Stimulated activated CD8-positive, alpha-beta memory T cell treated with anti-CD3 and anti-CD28 coated beads, Interleukin-7, amount 100 ng/mL, for 24 hours (primary cell): ENCODE data around the gene CERKL.

Experiments used
- DNase-seq: peaks from one replicate; pipeline ENCODE4 v3.0.0-alpha.2; 2020; ENCODE audit warnings: low read depth

The CERKL gene

DNA sequence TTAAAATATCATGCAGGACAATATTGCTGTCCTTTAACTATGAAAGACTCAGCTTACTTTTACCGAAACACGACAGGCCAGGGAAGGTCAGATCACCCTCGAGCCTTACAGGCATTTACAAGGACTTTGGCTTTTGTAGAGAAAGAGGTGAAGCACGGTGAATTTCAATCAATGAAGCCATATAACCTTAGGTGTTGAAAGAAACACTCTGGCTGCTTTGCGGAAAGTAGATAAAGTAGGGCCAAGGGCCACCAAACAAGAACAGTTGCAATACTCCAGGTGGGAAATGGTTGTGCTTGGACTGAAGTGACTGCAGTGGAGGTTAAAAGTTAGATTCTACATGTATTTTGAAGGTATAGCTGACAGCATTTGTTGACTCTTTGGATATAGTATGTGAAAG lies 80.5 kb downstream of the CERKL start:
- DNase-seq, result no peak

DNA sequence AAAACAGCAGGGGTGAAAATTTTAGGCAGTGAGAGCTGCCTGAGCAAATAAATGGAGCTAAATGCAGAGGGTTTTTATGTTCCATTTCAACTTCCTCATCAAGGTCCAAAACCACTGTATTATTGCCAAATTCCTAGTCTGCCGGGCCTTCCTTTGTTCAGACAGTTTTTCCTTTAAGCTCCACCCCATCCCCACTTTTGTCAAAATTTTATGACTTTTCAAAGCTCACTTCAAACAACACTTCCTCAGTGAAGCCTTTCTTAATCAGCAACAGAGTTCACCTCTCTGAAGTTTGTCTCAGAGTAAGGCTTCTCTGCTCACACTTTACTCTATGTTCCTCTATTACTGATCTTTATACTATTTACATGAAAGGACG lies 81.3 kb downstream of the CERKL start:
- no peak for DNase-seq

DNA sequence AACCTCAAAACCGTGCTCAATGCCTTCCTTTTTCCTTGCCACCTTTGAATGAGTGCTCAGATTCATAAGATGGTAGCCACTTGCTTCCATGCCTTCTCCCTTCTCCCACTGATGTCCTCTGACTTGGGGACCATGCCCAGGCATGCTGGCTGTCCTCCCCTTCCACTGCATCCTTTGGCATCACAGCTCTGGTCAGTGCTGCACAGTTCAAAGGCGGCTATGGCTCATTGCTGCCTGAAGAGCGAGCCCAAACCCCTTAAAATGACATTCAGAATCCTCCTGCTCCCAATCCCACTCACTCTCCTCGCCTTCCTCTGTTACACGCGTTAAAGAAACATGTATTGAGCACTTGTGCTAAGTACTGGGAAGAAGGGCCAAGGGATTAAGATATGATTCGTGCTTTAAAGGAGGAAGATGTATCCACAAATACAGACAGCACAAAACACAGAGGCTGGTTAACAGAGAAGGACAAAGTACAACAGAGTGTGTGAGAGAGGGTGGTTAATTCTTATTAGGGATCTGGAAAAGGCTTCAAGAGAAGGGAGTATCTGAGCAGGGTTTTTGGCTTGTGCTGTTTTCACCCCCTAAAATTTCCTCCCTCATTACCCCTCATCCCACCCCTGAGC lies 81.8 kb downstream of the CERKL start:
- DNase-seq, result no peak

GRCh38 chr2:181574321-181574720 lies 82.6 kb downstream of the CERKL start:
- no peak for DNase-seq

GRCh38 chr2:181573140-181573736 lies 83.7 kb downstream of the CERKL start:
- no peak for DNase-seq

- no peak for DNase-seq
These were observed 85.9 kb downstream of the CERKL start for GRCh38 chr2:181570833-181571661.

GRCh38 chr2:181570059-181570458 lies 86.8 kb downstream of the CERKL start:
- DNase-seq, result no peak

GRCh38 chr2:181566334-181567032 lies 90.4 kb downstream of the CERKL start:
- DNase-seq, result no peak

DNA sequence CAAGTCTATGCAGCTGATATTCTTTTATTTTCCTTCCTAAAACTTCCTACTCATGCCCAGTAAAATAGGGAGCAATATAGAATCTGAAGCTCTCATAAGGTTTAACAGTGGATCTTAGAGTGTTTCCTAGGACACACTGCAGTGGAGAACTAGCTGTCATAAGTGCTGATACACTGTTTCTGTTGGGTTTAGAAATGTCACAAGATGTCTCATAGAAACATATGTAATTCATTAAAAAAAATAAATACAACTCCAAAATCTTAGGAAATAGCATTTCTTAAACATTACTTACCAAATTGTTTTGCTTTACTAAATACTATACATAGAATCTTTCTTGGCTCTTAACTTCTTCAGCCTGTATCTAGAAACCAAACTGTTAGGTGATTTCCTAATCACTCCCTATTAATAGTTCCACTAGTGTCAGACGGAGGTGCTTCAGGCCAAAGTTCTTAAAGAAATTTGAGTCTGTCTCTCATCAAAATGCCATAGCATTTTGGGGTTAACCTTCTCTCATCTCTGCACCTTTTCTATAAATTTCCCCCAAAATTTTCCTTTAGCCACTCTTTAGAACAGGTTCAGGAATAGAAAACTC lies 93.7 kb downstream of the CERKL start:
- DNase-seq, result no peak

GRCh38 chr2:181558371-181558770 lies 98.5 kb downstream of the CERKL start:
- DNase-seq, result no peak

- no peak for DNase-seq
These were observed 102.7 kb downstream of the CERKL start for GRCh38 chr2:181554061-181554830.

GRCh38 chr2:181553244-181553643 lies 103.7 kb downstream of the CERKL start:
- no peak for DNase-seq

- DNase-seq, result no peak
These were observed 104.1 kb downstream of the CERKL start for GRCh38 chr2:181552808-181553207.

- no peak for DNase-seq
These were observed 110.8 kb downstream of the CERKL start for GRCh38 chr2:181546086-181546485.

GRCh38 chr2:181542170-181542569 lies 114.7 kb downstream of the CERKL start:
- no peak for DNase-seq

DNA sequence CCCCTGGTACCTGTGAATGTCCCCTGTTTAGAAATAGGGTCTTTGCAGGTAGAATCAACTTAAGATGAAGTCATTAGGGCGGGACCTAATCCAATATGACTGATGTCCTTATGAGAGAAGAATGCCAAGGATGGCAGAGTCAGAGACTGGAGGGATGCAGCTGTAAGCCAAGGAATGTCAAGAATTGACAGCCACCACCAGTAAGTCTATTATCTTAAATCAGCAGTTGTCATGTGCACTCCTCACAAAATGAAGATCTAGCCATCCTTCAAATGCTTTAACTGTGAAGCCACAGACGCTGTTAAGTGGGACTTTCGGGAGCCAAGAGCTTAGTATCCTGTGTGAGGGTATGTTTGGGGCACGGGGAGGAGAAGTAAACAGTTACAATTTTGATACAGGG lies 116.5 kb downstream of the CERKL start:
- no peak for DNase-seq

DNA sequence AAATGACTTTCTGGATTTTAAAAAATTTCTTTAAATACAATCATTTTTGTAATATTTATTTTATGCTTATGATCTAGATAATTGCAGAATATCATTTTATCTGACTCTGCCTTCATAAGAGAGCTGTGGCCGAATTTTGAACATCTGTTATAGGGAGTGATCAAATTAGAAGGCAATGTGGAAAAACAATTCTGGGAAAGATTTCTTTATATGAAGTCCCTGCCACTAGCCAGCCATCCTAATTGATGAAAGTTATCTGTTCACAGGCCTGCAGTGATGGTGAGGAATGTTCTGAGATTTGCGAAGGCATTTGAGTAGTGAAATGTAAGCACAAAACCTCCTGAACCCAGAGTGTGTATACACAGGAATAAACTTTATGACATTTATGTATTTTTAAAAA lies 120.2 kb downstream of the CERKL start:
- DNase-seq, result no peak

- DNase-seq, result no peak
These were observed 128.5 kb downstream of the CERKL start for GRCh38 chr2:181528441-181528840.

GRCh38 chr2:181527058-181527457 lies 129.8 kb downstream of the CERKL start:
- no peak for DNase-seq

- no peak for DNase-seq
These were observed 130.9 kb downstream of the CERKL start for GRCh38 chr2:181526014-181526413.

DNA sequence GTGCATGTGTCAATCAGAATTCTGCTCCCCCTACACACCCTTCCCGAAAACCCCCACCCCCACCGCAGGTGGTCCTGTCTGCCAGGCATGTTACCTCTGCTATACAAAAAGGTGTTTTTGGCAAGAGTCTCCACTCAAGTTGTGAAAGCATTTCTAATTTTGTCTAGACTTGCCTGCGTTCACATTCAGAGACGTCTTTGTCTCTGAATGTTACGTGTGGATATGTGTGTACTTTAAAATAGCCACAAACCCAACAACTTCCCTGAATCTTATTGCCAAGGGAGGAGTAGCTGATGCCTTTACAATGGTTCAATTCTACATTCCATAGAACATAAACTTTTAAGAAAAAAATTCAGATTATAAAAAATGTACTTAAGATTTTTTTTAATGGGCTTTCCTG lies 133.1 kb downstream of the CERKL start:
- DNase-seq, result no peak

- no peak for DNase-seq
These were observed 136.7 kb downstream of the CERKL start for GRCh38 chr2:181520253-181520652.
